Hematopoietic multipotent progenitor cell treated with erythropoietin and hydrocortisone succinate and interleukin-3 and kit ligand, for 8 days (in vitro differentiated cells): ENCODE measurements around the gene DHX8.

Source experiments
- DNase-seq: peaks from one replicate; pipeline ENCODE4 v3.0.0-alpha.2; 2015

DHX8 gene

GRCh38 chr17:43526886-43527648 is 43.3 kb downstream of the DHX8 start:
- no peak for DNase-seq

GRCh38 chr17:43528319-43528987 is 44.7 kb downstream of the DHX8 start:
- no peak for DNase-seq

GRCh38 chr17:43528988-43529814 is 45.4 kb downstream of the DHX8 start:
- no peak for DNase-seq

- no peak for DNase-seq
These were observed 46.1 kb downstream of the DHX8 start for GRCh38 chr17:43529947-43530287.

GRCh38 chr17:43530288-43531081 is 46.7 kb downstream of the DHX8 start:
- no peak for DNase-seq

- DNase-seq = no peak
These were observed 47.3 kb downstream of the DHX8 start for GRCh38 chr17:43531082-43531378.

GRCh38 chr17:43531955-43532354 is 48.2 kb downstream of the DHX8 start:
- no peak for DNase-seq

- no peak for DNase-seq
These were observed 48.8 kb downstream of the DHX8 start for GRCh38 chr17:43532581-43532980.

- no peak for DNase-seq
These were observed 49.9 kb downstream of the DHX8 start for GRCh38 chr17:43533699-43534098.

GRCh38 chr17:43534909-43535308 is 51.1 kb downstream of the DHX8 start:
- no peak for DNase-seq

- DNase-seq = no peak
These were observed 52.6 kb downstream of the DHX8 start for GRCh38 chr17:43536236-43536992.

GRCh38 chr17:43540821-43541674 is 57.3 kb downstream of the DHX8 start:
- DNase-seq = no peak

GRCh38 chr17:43542859-43543258 is 59.1 kb downstream of the DHX8 start:
- no peak for DNase-seq

- no peak for DNase-seq
These were observed 59.5 kb downstream of the DHX8 start for GRCh38 chr17:43543300-43543699.

- DNase-seq = no peak
These were observed 60.2 kb downstream of the DHX8 start for GRCh38 chr17:43543771-43544575.

GRCh38 chr17:43545383-43545632 is 61.5 kb downstream of the DHX8 start:
- DNase-seq = no peak

- DNase-seq = peak; percentile 88
These were observed 62.8 kb downstream of the DHX8 start, which contains the start of gene ETV4 for GRCh38 chr17:43546319-43547188. Gene ETV4, minus strand, starts transcription at chr17:43546340. Its CDS starts 723 bp downstream, at chr17:43545617.

GRCh38 chr17:43547189-43547550 is 63.4 kb downstream of the DHX8 start:
- DNase-seq = no peak

GRCh38 chr17:43547659-43548256 is 64.0 kb downstream of the DHX8 start:
- DNase-seq = no peak
